Fibroblast of villous mesenchyme (primary cell): ENCODE data around the gene SMG5. TPM values are rescaled to one million over a fixed set of nuclear protein-coding genes. Genes with fewer than 3 reads are reported as not detected.

Experiments
- DNase-seq: peaks from one replicate; pipeline ENCODE4 v3.0.0-alpha.2; 2010; ENCODE audit warnings: low read depth
- H3K4me3 ChIP-seq: 2 replicates; pipeline ENCODE4 v1.5.1; 2011; ENCODE audit warnings: low read depth, mild to moderate bottlenecking, low read length
- CTCF ChIP-seq: IDR thresholded peaks from 2 replicates; pipeline ENCODE4 v1.5.1; 2012; ENCODE audit warnings: low read depth, mild to moderate bottlenecking, low read length; ENCODE audit not compliant: insufficient read depth
- total RNA-seq: library from RNA; depleted of rRNA; stranded (reverse); fragments of >200 nt; gene quantifications from 2 replicates; pipeline ENCODE4 v1.2.3, GENCODE V29; 2012

SMG5 gene
- total RNA-seq, 1 donor: 63.5 TPM

- no peak overlapping the region for H3K4me3 ChIP-seq
- TF ChIP-seq CTCF: no peak
- no peak for DNase-seq
Observed at GRCh38 chr1:156246781-156247459, 35.7 kb downstream of the SMG5 start.

- H3K4me3 ChIP-seq: no peak overlapping the region
- TF ChIP-seq CTCF: no peak
- DNase-seq: no peak
Observed at GRCh38 chr1:156246241-156246780, 36.3 kb downstream of the SMG5 start.

GRCh38 chr1:156245451-156246232, 37.0 kb downstream of the SMG5 start:
- H3K4me3 ChIP-seq: peak overlapping the region; percentile 44

GRCh38 chr1:156244712-156245111, 37.9 kb downstream of the SMG5 start:
- no peak overlapping the region for H3K4me3 ChIP-seq
- no peak for TF ChIP-seq CTCF
- no peak for DNase-seq

More at GRCh38 chr1:156245451-156246232, 37.0 kb downstream of the SMG5 start:
- DNase-seq: peak; percentile 23
- TF ChIP-seq CTCF: no peak

GRCh38 chr1:156244126-156244525, 38.5 kb downstream of the SMG5 start:
- TF ChIP-seq CTCF: no peak
- no peak for DNase-seq

GRCh38 chr1:156242738-156243137, 39.9 kb downstream of the SMG5 start:
- H3K4me3 ChIP-seq: no peak overlapping the region
- no peak for DNase-seq
- TF ChIP-seq CTCF: no peak

More at GRCh38 chr1:156244126-156244525, 38.5 kb downstream of the SMG5 start:
- H3K4me3 ChIP-seq: no peak overlapping the region
